Caki2 (cell line): ENCODE data around the gene KRT13. TPM values are rescaled to one million over a fixed set of nuclear protein-coding genes. Genes with fewer than 3 reads are reported as not detected.

Experiments used
- DNase-seq: peaks from one replicate; pipeline ENCODE4 v3.0.0-alpha.2; 2015; ENCODE audit warnings: low read depth
- in situ Hi-C: cut with HindIII; loops from 2 replicates; pipeline ENCODE4 v1.10.0; 2016; ENCODE audit warnings: low sequenced_read_pairs, low pct_unique_long_range_greater_than_20kb, mixed read lengths
- total RNA-seq: library from RNA; depleted of rRNA; stranded (reverse); fragments of >200 nt; shearing (Covaris generic); gene quantifications from 2 replicates; pipeline ENCODE4 v1.2.3, GENCODE V29; 2014; ENCODE audit warnings: low replicate concordance

KRT13 gene
- total RNA-seq, 1 experiment from 2014 or later = 0.78 TPM

- DNase-seq = no peak
- in situ Hi-C loops = no loop called here
These were observed 34.7 kb upstream of the KRT13 start for GRCh38 chr17:41539979-41540701.

DNA sequence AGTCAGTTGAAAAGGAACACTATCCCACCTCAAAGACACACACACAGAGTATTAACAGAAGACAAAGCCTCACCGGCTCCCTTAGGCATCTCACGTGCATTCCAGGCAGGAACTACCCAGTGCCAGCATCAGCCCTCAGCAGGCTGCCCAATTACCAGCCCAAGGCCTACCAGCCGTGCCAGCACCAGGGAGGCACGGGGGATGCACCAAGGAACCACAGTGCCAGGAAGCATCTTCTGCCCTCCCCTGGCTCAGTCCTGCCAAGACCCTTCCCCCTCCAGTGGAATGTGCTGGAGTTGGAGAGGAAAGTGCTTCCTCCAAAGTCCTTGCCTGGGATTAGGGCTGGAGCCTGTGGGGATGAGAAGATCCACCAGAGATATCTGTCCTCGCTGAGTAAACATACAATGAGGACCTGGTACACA is 33.7 kb upstream of the KRT13 start:
- DNase-seq = no peak
- in situ Hi-C loops = no loop called here

GRCh38 chr17:41538565-41538991 is 33.2 kb upstream of the KRT13 start:
- in situ Hi-C loops = no loop called here
- DNase-seq = peak; percentile 61

DNA sequence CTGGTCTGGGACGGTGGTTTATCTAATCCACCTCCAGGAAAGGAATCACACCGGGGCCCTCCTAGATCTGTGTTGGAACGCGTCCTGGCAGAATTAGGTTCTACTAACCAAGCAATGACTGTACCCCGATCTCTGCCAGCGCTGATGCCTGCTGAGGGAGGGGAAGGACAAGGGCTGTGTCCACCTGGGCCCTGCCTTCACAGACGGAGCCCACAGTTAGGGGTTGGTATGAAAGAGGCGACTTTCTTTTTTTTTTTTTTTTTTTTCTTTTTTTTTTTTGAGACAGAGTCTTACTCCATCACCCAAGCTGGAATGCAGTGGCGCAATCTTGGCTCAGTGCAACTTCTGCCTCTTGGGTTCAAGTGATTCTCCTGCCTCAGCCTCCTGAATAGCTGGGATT is 32.6 kb upstream of the KRT13 start:
- in situ Hi-C loops = no loop called here

GRCh38 chr17:41537614-41537954 is 32.2 kb upstream of the KRT13 start:
- DNase-seq = no peak
- in situ Hi-C loops = no loop called here

More for the DNA sequence above, 32.6 kb upstream of the KRT13 start:
- no peak for DNase-seq

DNA sequence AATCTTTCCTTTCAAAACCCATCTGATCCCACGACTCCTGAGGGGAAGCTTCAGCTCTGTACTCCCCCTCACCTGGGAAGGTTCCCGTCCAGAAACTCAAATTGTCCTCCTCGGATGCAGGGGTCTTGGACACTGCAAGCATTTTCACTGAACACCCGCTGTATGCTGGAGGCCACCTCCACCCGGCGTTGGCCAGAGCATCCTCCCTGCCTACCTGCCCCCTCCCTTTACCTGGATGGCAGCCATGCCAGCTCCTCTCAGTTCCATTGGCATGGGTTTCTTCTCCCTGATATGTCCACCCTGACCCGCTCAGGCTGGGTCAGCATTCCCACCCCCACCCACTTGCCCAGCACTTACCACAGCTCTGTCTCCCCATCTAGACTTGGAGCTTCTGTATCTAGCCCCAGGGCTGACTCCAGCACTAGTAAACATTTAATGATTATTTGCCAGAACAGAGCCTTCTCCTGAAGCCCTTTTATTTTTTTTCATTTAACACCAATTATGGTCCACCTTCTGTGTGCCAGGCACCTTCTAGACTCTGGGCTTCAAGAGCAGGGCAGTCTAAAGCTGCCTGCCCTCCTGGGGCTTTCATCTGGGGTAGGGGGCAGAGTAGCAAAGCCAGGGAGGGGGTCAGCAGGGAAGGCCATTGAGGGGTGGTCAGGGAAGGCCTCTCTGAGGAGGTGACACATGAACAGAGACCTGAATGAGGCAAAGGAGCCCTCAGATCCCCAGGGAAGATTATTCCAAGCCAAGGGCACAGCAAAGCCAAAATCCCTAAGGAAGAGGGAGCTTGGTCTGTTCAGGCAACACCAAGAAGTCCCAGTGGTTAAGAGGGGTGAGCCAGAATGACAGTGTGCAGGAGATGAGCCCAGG is 31.6 kb upstream of the KRT13 start:
- in situ Hi-C loops = no loop called here
- no peak for DNase-seq

- in situ Hi-C loops = no loop called here
- DNase-seq = no peak
These were observed 30.5 kb upstream of the KRT13 start for GRCh38 chr17:41535764-41536481.

- DNase-seq = no peak
- in situ Hi-C loops = no loop called here
These were observed 29.6 kb upstream of the KRT13 start for GRCh38 chr17:41534899-41535546.

DNA sequence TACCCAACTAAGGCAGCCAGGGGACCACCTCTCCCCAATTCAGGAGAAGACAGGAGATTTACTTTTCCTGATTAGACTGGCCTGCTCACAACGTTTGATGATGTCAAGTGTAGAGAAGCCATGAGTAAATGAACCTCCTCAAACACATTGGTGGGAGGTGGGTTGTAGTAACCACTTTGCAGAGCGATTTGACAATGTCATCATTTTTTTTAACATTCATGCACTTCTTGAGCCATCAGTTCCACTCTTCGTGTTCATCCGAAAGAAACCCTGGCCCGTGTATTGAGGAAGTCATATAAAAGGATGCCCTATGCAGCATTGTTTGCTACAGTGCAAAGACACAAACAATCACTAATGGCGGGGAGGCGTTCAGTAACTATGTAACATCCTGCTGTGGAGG is 28.2 kb upstream of the KRT13 start:
- no peak for DNase-seq
- in situ Hi-C loops = no loop called here

DNA sequence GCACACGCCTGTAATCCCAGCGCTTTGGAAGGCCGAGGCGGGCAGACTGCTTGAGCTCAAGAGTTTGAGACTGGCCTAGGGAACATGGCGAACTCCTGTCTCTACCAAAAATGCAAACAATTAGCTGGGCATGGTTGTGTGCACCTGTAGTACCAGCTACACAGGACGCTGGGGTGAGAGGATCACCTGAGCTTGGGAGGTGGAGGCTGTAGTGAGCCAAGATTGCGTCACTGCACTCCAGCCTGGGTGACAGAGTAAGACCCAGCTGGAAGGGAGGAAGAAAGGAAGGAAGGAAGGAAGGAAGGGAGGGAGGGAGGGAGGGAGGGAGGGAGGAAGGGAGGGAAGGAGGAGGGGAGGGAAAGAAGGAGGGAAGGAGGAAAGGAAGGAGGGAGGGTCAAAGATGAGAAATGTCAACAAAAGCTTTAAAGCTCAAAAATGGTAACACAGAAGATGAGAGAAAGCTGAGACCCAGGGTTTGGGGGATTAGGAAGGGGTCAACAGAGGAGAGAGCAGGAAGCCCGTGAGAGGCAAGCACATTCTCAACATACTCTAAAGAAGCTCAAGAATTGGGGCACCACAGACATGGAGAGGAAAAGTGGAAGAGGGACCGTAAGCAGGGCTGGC is 27.6 kb upstream of the KRT13 start:
- DNase-seq = no peak
- in situ Hi-C loops = no loop called here

DNA sequence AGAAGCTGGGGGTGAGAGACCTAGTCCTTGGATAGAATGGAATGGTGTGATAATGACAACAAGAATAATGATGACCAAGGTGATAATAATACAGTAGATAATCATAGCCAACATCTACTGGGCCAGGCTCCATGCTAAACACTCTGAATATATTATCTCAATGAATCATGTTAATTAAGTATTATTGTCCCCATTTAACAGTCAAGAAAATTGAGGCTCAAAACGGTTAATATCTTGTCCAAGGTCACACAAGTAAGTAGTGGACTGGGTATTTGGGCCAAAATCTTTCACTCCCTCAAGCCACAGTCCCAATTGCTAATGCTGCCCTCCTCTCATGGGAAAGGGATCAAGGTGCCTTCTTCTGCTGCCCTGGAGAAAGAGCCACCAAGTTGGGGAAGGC is 26.6 kb upstream of the KRT13 start:
- DNase-seq = no peak
- in situ Hi-C loops = no loop called here

GRCh38 chr17:41530062-41531048 is 24.9 kb upstream of the KRT13 start:
- peak; percentile 92 for DNase-seq
- in situ Hi-C loops = no loop called here

DNA sequence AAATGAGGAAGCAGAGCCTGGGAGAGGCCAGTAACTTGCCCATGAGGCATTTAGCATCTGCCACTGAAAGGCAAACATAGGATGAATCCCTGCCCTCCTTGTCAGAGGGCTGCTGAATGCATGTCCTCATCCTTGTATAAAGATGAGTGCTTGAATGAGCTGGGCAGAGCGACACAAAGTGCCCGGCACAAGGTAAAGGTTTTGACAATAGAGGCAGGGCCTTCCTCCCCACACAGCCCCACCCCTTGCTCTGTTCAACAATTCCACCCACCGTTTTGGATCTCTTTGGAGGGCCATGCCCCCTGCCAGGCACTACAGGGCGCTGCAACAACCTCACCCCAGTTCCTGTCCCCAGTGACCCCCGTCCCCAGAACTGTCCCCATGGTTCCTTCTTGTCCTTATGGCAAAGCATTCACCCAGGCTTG is 24.1 kb upstream of the KRT13 start:
- DNase-seq = no peak
- in situ Hi-C loops = no loop called here

DNA sequence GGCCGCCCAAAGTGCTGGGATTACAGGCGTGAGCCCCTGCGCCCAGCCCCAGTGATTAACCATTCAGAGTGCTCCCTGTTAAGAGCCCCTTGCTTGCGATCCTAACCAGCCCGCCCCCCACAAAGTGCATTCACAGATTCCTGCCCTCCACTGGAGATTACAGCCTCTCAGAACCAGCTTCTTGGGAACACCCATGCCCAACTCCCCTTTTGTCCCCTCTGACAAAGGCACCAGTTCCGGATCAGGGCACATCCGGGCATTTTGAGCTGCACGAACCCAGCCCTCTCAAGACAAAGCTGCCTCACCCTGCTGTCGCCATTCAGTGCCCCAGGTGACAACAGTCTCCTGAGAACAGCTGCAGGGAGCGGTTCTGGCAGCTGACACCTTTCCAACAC is 23.5 kb upstream of the KRT13 start:
- DNase-seq = no peak

DNA sequence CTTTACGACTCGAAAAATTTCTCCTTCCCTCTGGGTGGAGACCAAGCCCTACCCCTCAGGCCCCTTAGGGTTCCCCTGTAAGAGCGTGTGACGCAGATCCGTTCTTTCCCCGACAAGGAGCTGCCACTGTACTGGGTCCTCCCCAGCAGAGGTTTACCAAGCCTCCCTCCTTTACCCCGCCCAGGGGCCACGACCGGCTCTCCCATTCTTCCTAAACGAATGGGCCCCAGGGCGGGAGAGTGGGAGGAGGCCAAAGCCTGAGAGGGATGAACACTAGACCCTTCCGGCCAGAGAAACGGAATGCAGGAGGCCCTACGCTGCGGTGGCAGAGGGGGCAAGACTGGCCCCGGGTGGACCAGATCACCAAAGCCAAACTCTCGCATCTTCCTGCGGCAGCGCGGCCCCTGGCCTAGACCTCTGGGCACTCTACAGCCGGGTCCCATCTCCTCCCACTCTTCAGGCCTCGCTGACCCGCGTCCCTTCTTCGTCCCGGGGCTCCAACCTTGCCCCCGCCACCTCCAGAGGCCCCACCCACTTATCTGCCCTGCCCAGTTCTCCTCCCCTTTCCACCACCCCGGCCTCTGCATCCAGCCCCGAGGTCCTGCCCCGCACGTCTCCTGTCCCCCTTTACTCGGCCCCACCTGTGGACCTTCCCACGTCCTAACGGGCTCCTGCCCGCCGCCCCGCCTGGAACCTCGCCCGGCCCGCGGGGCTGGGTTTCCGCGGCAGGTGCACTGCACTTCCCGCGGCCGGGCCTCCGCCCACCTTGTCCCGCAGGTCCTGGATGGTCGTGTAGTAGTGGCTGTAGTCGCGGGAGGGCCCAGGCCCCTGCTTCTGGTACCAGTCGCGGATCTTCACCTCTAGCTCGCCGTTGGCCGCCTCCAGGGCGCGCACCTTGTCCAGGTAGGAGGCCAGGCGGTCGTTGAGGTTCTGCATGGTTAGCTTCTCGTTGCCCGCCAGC is 21.9 kb upstream of the KRT13 start:
- in situ Hi-C loops = no loop called here

More for the DNA sequence above, 23.5 kb upstream of the KRT13 start:
- in situ Hi-C loops = no loop called here

DNA sequence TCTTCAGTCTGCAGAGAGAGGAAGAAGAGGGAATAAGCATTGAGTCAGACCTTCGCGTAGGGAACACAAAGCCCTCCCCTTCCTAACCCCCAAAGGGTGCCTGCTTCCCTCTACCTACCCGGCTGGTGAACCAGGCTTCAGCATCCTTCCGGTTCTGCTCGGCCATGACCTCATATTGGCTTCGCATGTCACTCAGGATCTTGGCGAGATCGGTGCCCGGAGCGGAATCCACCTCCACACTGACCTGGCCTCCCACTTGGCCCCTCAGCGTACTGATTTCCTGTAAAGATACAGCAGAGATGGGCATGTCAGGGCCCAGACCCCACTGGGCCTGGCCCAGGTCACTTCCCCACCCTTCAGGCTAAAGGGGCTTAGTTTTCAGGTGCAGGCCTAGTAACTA is 18.8 kb upstream of the KRT13 start:
- in situ Hi-C loops = no loop called here
- no peak for DNase-seq

More for the DNA sequence above, 21.9 kb upstream of the KRT13 start:
- DNase-seq = peak; percentile 45
